ENCODE results near the gene KCNMA1.

DNA sequence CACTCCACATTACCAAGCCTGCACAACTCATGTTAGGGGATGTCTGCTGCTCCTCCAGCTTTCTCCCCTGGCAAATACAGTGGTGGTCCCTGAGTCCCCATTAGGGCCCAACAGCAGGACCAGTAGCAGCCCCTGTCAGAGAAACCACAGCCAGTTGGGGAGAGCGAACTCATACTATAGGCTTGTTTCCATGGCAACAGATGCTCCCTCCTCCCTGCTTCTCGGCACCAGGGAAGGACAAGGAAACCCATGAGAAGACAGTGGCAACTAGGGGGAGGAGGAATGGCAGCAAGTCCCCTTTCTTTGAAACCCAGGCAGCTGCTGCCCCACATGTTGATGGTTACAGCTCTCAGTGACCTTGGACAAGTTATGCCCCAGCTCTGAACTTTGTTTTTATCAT, 326.4 kb downstream of the KCNMA1 start:
- TF ChIP-seq CTCF (IDR thresholded peaks at IDR 0.05) (no peak), POLR2A (IDR thresholded peaks at IDR 0.05) (no peak), POLR2AphosphoS5 (IDR thresholded peaks at IDR 0.05) (no peak)
